ENCODE measurements around the gene SHANK1. TPM values are rescaled to one million over a fixed set of nuclear protein-coding genes. Genes with fewer than 3 reads are reported as not detected.

The SHANK1 gene
- total and polyA plus RNA-seq, 9 donors: 0.20 to 11.1 (median 2.5) TPM

- H3K4me1 ChIP-seq (ENCODE audit: insufficient read depth): no peaks in the 10 kb centered on the region
- DNase-seq: no peak
- intact Hi-C loops (cut with DNase I): no loop called here
- no peak overlapping the region for H3K4me3 ChIP-seq
- TF ChIP-seq EP300 (IDR thresholded peaks at IDR 0.05) (no peak), POLR2A (IDR thresholded peaks at IDR 0.05) (no peak)
- no peaks in the 10 kb centered on the region for H3K27me3 ChIP-seq
- H3K27ac ChIP-seq: no peak overlapping the region
- no peaks in the 10 kb centered on the region for H3K9me3 ChIP-seq
- no peaks in the 10 kb centered on the region for H3K36me3 ChIP-seq
- 8 to 15% (median 9%) methylated on average over 45 to 47 of the region's 47 CpGs for WGBS, 3 donors
Measured at GRCh38 chr19:50666346-50667176, 53.0 kb downstream of the SHANK1 start.

DNA sequence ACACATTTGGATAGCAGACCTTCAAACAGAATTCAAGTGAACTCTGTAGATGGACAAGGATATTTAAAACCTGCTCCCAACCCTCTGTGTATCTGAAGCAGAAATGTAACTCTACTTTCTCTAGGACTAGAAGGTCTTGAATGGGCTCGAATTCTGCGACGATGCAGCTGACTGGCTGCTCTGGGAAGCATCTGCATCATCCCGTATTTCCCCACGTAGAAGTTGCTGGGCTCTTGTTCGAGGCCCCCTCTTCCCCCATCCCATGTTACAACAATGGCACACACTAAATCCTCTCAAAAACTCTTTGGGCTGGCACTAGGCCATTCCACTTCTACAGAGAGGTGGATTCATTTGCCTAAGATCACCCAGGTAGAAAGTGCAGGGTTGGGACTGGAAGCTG lies 55.4 kb downstream of the SHANK1 start:
- intact Hi-C loops (cut with DNase I): no loop called here
- Histone ChIP-seq H3K27me3 (no peaks in the 10 kb centered on the region), H3K36me3 (no peaks in the 10 kb centered on the region), H3K9me3 (no peaks in the 10 kb centered on the region), H3K27ac (no peak overlapping the region), H3K4me1 (ENCODE audit: insufficient read depth) (no peaks in the 10 kb centered on the region), H3K4me3 (no peak overlapping the region)
- 81 to 87% (median 83%) methylated on average over 6 of the region's 6 CpGs for WGBS, 3 donors
- no peak for TF ChIP-seq POLR2A (IDR thresholded peaks at IDR 0.05)
- no peak for DNase-seq

DNA sequence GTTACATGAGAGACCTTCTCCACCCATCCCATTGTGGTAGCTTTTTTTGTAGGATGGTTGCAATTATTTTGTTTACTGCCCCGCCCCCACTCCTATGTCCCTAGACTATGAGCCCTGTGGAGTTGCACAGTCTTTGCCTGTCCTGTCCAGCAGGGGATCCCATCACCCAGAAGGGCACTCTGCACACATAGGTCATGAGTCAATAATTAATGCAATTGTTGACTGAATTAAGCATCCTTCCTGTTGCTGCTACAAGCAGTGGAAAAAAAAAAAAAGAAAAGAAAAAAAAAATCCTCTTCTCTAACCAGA lies 56.2 kb downstream of the SHANK1 start:
- peaks cover under 1% of the 10 kb centered on the region for H3K4me1 ChIP-seq (ENCODE audit: insufficient read depth)
- H3K4me3 ChIP-seq: no peak overlapping the region
- no peak for DNase-seq
- H3K9me3 ChIP-seq: no peaks in the 10 kb centered on the region
- H3K27me3 ChIP-seq: no peaks in the 10 kb centered on the region
- WGBS, 3 donors: 80 to 90% (median 89%) methylated on average over 1 of the region's 1 CpG
- H3K27ac ChIP-seq: no peak overlapping the region
- H3K36me3 ChIP-seq: no peaks in the 10 kb centered on the region
- TF ChIP-seq EP300 (IDR thresholded peaks at IDR 0.05) (no peak), POLR2A (IDR thresholded peaks at IDR 0.05) (no peak)
- TF ChIP-seq, protein P1, sequence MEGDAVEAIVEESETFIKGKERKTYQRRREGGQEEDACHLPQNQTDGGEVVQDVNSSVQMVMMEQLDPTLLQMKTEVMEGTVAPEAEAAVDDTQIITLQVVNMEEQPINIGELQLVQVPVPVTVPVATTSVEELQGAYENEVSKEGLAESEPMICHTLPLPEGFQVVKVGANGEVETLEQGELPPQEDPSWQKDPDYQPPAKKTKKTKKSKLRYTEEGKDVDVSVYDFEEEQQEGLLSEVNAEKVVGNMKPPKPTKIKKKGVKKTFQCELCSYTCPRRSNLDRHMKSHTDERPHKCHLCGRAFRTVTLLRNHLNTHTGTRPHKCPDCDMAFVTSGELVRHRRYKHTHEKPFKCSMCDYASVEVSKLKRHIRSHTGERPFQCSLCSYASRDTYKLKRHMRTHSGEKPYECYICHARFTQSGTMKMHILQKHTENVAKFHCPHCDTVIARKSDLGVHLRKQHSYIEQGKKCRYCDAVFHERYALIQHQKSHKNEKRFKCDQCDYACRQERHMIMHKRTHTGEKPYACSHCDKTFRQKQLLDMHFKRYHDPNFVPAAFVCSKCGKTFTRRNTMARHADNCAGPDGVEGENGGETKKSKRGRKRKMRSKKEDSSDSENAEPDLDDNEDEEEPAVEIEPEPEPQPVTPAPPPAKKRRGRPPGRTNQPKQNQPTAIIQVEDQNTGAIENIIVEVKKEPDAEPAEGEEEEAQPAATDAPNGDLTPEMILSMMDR (IDR thresholded peaks at IDR 0.05): no peak
- intact Hi-C loops (cut with DNase I): no loop called here

GRCh38 chr19:50662651-50663481 lies 56.7 kb downstream of the SHANK1 start:
- Histone ChIP-seq H3K27me3 (no peaks in the 10 kb centered on the region), H3K27ac (no peak overlapping the region), H3K9me3 (no peaks in the 10 kb centered on the region), H3K4me1 (ENCODE audit: insufficient read depth) (peaks cover 4% of the 10 kb centered on the region), H3K36me3 (no peaks in the 10 kb centered on the region), H3K4me3 (no peak overlapping the region)
- TF ChIP-seq, protein P1 (IDR thresholded peaks at IDR 0.05): no peak
- TF ChIP-seq EP300 (IDR thresholded peaks at IDR 0.05) (no peak), POLR2A (IDR thresholded peaks at IDR 0.05) (no peak)
- no peak for DNase-seq
- intact Hi-C loops (cut with DNase I): no loop called here
- WGBS, 3 donors: 38 to 41% (median 41%) methylated on average over 16 of the region's 16 CpGs

- Histone ChIP-seq H3K4me3 (no peak overlapping the region), H3K4me1 (ENCODE audit: insufficient read depth) (peaks cover 5% of the 10 kb centered on the region), H3K36me3 (no peaks in the 10 kb centered on the region), H3K27ac (no peak overlapping the region), H3K9me3 (no peaks in the 10 kb centered on the region), H3K27me3 (no peaks in the 10 kb centered on the region)
- intact Hi-C loops (cut with DNase I): no loop called here
- no peak for TF ChIP-seq EP300 (IDR thresholded peaks at IDR 0.05)
- WGBS, 3 donors: 43 to 59% (median 49%) methylated on average over 49 of the region's 49 CpGs
- no peak for DNase-seq
Measured at GRCh38 chr19:50661766-50662650, 57.6 kb downstream of the SHANK1 start.
